B cell (primary cell): Measurements from ENCODE around the gene IFI44L. TPM values are rescaled to one million over a fixed set of nuclear protein-coding genes. Genes with fewer than 3 reads are reported as not detected.

Experiments used
- ATAC-seq: fragments of 200-7000 bp; cut with Tn5 transposase; one replicate; pipeline ENCODE4 v1.10.0; 2021; ENCODE audit warnings: low read depth, mild to moderate bottlenecking, moderate number of reproducible peaks, moderate library complexity
- CTCF ChIA-PET: fragments of 350-600 bp; sonication (Branson Sonifier 250); formaldehyde crosslinking; loops from one replicate; lab custom pipeline; 2021; ENCODE audit warnings: antibody characterized with exemption, inconsistent platforms; lab: Charles Lee
- POLR2A ChIA-PET: fragments of 350-600 bp; sonication (Branson Sonifier 250); formaldehyde crosslinking; loops from one replicate; lab custom pipeline; 2021; ENCODE audit warnings: antibody characterized with exemption; lab: Charles Lee
- DNase-seq: peaks from one replicate; pipeline ENCODE4 v3.0.0; 2013
- H2AFZ ChIP-seq: 2 replicates; pipeline ENCODE4 v1.6.1; 2012; ENCODE audit warnings: mild to moderate bottlenecking, low read depth, low read length; ENCODE audit not compliant: insufficient read depth, poor library complexity, severe bottlenecking
- H3K27ac ChIP-seq, 2 donors: 1 replicate in 1 of 2; 2 replicates in 1 of 2; pipeline ENCODE4 v1.5.1; 2012 to 2013; ENCODE audit warnings: low read length in 2 of 2, mild to moderate bottlenecking in 2 of 2, moderate library complexity in 1 of 2
- H3K27me3 ChIP-seq, 4 experiments: fragments of 200-600 bp in 1 of 4; sonication (generic) in 1 of 4; replicated peaks in 1 of 4; 1 replicate in 2 of 4; 2 replicates in 2 of 4; pipeline versions ENCODE4 v1.6.1 to v1.7.0; 2013 to 2016; ENCODE audit warnings: low read length in 3 of 4, mild to moderate bottlenecking in 2 of 4, mixed read lengths in 1 of 4, moderate library complexity in 1 of 4; ENCODE audit not compliant: insufficient read depth in 4 of 4, control insufficient read depth in 3 of 4; ENCODE audit errors: control extremely low read depth in 1 of 4
- H3K36me3 ChIP-seq, 2 experiments: replicated peaks in 1 of 2; 1 replicate in 1 of 2; 2 replicates in 1 of 2; pipeline versions ENCODE4 v1.6.1 to v1.7.1; 2013; ENCODE audit warnings: low read length in 1 of 2; ENCODE audit not compliant: insufficient read depth in 2 of 2, control insufficient read depth in 1 of 2; ENCODE audit errors: control extremely low read depth in 1 of 2, extremely low read depth in 1 of 2
- H3K4me1 ChIP-seq, 2 donors: fragments of 200-600 bp in 1 of 2; sonication (generic) in 1 of 2; 1 replicate in 1 of 2; 2 replicates in 1 of 2; pipeline versions ENCODE4 v1.5.1 to v1.6.1; 2013 to 2017; ENCODE audit warnings: low read length in 2 of 2; ENCODE audit not compliant: control insufficient read depth in 2 of 2, insufficient read depth in 2 of 2
- H3K4me2 ChIP-seq: replicated peaks from 2 replicates; pipeline ENCODE3; 2012; ENCODE audit warnings: mild to moderate bottlenecking, low read depth, low read length; ENCODE audit not compliant: poor library complexity, severe bottlenecking
- H3K4me3 ChIP-seq, 5 experiments: fragments of 200-600 bp in 1 of 5; sonication (generic) in 1 of 5; 1 replicate in 3 of 5; 2 replicates in 2 of 5; pipeline versions ENCODE4 v1.5.1 to v1.7.0; 2011 to 2016; ENCODE audit warnings: low read length in 4 of 5, mild to moderate bottlenecking in 4 of 5, low read depth in 2 of 5, control low read depth in 1 of 5, moderate library complexity in 1 of 5; ENCODE audit not compliant: insufficient read depth in 1 of 5; ENCODE audit errors: control extremely low read depth in 1 of 5, extremely low read depth in 1 of 5
- H3K79me2 ChIP-seq: fragments of 200-600 bp; sonication (generic); one replicate; pipeline ENCODE4 v1.6.0; 2016; ENCODE audit warnings: low read length; ENCODE audit not compliant: control insufficient read depth, insufficient read depth
- H3K9ac ChIP-seq: fragments of 200-600 bp; sonication (generic); 2 replicates; pipeline ENCODE4 v1.6.1; 2017; ENCODE audit warnings: mild to moderate bottlenecking, low read length, moderate library complexity
- H3K9me3 ChIP-seq, 3 donors: one replicate each; pipeline versions ENCODE4 v1.6.1 to v1.7.1; 2013; ENCODE audit warnings: low read length in 2 of 3; ENCODE audit not compliant: control insufficient read depth in 2 of 3, insufficient read depth in 1 of 3; ENCODE audit errors: control extremely low read depth in 1 of 3
- H4K20me1 ChIP-seq: 2 replicates; pipeline ENCODE4 v1.6.0; 2012; ENCODE audit warnings: mild to moderate bottlenecking, low read length; ENCODE audit not compliant: insufficient read depth, control insufficient read depth, poor library complexity, severe bottlenecking
- H3K27ac Mint-ChIP-seq: one replicate; pipeline ENCODE4 v1.8.0; 2021; ENCODE audit warnings: mixed read lengths
- H3K27me3 Mint-ChIP-seq: one replicate; pipeline ENCODE4 v1.8.0; 2021; ENCODE audit warnings: mixed read lengths
- H3K4me1 Mint-ChIP-seq: one replicate; pipeline ENCODE4 v1.8.0; 2021; ENCODE audit warnings: mixed read lengths
- H3K4me3 Mint-ChIP-seq: one replicate; pipeline ENCODE4 v1.8.0; 2021; ENCODE audit warnings: mixed read lengths
- H3K9me3 Mint-ChIP-seq: one replicate; pipeline ENCODE4 v1.8.0; 2022; ENCODE audit warnings: mixed read lengths; ENCODE audit not compliant: insufficient read depth
- CTCF ChIP-seq: fragments of 200-600 bp; IDR thresholded peaks from one replicate; pipeline ENCODE4 v1.8.0; 2022; ENCODE audit warnings: antibody characterized with exemption, mild to moderate bottlenecking
- EZH2 ChIP-seq: IDR thresholded peaks from 2 replicates; pipeline ENCODE4 v1.6.1; 2012; ENCODE audit warnings: borderline replicate concordance, low read depth, mild to moderate bottlenecking, moderate library complexity, low read length; ENCODE audit not compliant: insufficient read depth, poor library complexity, severe bottlenecking
- WGBS: methylation state at CpG from one replicate; pipeline ENCODE4 v1.1.5; 2013; ENCODE audit warnings: missing lambda C conversion rate; ENCODE audit not compliant: insufficient coverage; 5-methylcytosine and 5-hydroxymethylcytosine counted together
- intact Hi-C: fragments of 100-400 bp; cut with micrococcal nuclease; formaldehyde crosslinking; loops from one replicate; pipeline ENCODE4 v1.10.0; 2022
- polyA plus RNA-seq: library from polyadenylated mRNA; depleted of rRNA; stranded (reverse); fragments of >200 nt; gene quantifications from 2 replicates; pipeline ENCODE4 v1.2.3, GENCODE V29; 2012
- total RNA-seq, 2 donors: library from RNA; stranded (reverse); fragments of 120-200 nt in 1 of 2; gene quantifications; 1 replicate in 1 of 2; 2 replicates in 1 of 2; pipeline versions ENCODE4 v1.2.3 to v1.2.4, GENCODE V29; 2013 to 2022

IFI44L gene
- total and polyA plus RNA-seq, 2 donors (not counting 1 experiment from before 2014, with no cell fraction given): 3.7 to 4.8 TPM

- no peak overlapping the region for H2AFZ ChIP-seq
- DNase-seq: no peak
- no peaks in the 10 kb centered on the region for H4K20me1 ChIP-seq
- WGBS: no CpG with 5 or more reads among the region's 1 CpG
- no peaks in the 10 kb centered on the region for H3K79me2 ChIP-seq
- H3K9me3 ChIP-seq: no peaks in the 10 kb centered on the region
- CTCF ChIA-PET: no interaction called here
- POLR2A ChIA-PET: no interaction called here
- no peak overlapping the region for H3K4me2 ChIP-seq
- peaks cover 0 to 6% (median 0%) of the 10 kb centered on the region in 4 experiments for H3K27me3 ChIP-seq
- intact Hi-C loops: no loop called here
- no peak for TF ChIP-seq EZH2
- TF ChIP-seq CTCF: no peak
- H3K36me3 ChIP-seq: no peaks in the 10 kb centered on the region
- Mint-ChIP-seq H3K27ac (no peak overlapping the region), H3K4me3 (no peak overlapping the region), H3K9me3 (no peaks in the 10 kb centered on the region), H3K27me3 (peaks cover 2% of the 10 kb centered on the region), H3K4me1 (no peaks in the 10 kb centered on the region)
- ATAC-seq: no peak
- no peak overlapping the region for H3K9ac ChIP-seq
- H3K27ac ChIP-seq: no peak overlapping the region
- no peaks in the 10 kb centered on the region for H3K4me1 ChIP-seq
- H3K4me3 ChIP-seq: no peak overlapping the region
Measured at GRCh38 chr1:78587211-78587610, 33.0 kb upstream of the IFI44L start.

- no peak for ATAC-seq
Measured at GRCh38 chr1:78591971-78592370, 28.3 kb upstream of the IFI44L start.

More at GRCh38 chr1:78591971-78592370, 28.3 kb upstream of the IFI44L start:
- Mint-ChIP-seq H3K4me3 (no peak overlapping the region), H3K4me1 (no peaks in the 10 kb centered on the region), H3K27ac (no peak overlapping the region), H3K9me3 (no peaks in the 10 kb centered on the region), H3K27me3 (peaks cover 3% of the 10 kb centered on the region)
- H3K4me2 ChIP-seq: no peak overlapping the region
- H3K27ac ChIP-seq: no peak overlapping the region
- ChIA-PET POLR2A (no interaction called here), CTCF (no interaction called here)
- no peak overlapping the region for H3K4me3 ChIP-seq
- no peak overlapping the region for H3K9ac ChIP-seq
- no peaks in the 10 kb centered on the region for H3K36me3 ChIP-seq
- TF ChIP-seq EZH2 (no peak), CTCF (no peak)
- no peaks in the 10 kb centered on the region for H3K79me2 ChIP-seq
- H3K4me1 ChIP-seq: no peaks in the 10 kb centered on the region
- peaks cover 0 to 6% (median 1%) of the 10 kb centered on the region in 3 donors for H3K9me3 ChIP-seq
- DNase-seq: no peak
- no peak overlapping the region for H2AFZ ChIP-seq
- no CpG with 5 or more reads among the region's 4 CpGs for WGBS
- peaks cover 0 to 6% (median 0%) of the 10 kb centered on the region in 4 experiments for H3K27me3 ChIP-seq
- H4K20me1 ChIP-seq: no peaks in the 10 kb centered on the region
- intact Hi-C loops: no loop called here
